Psoas muscle (tissue), 8 donors: ENCODE results near the gene MIS12. TPM values are rescaled to one million over a fixed set of nuclear protein-coding genes. Genes with fewer than 3 reads are reported as not detected.

ENCODE experiments used
- ATAC-seq, 4 donors: fragments of 200-7000 bp; cut with Tn5 transposase; one replicate each; pipeline ENCODE4 v1.9.1; 2020; ENCODE audit warnings: moderate library complexity in 3 of 4, mild to moderate bottlenecking in 2 of 4
- DNase-seq, 2 donors: peaks; one replicate each; pipeline ENCODE4 v3.0.0-alpha.2; 2020
- H3K27ac ChIP-seq: fragments of 200-600 bp; one replicate; pipeline ENCODE4 v1.8.0; 2022
- H3K27me3 ChIP-seq, 3 donors: fragments of 200-600 bp in 1 of 3; one replicate each; pipeline versions ENCODE4 v1.6.1 to v1.8.0; 2013 to 2022; ENCODE audit warnings: low read length in 2 of 3, mild to moderate bottlenecking in 2 of 3, moderate library complexity in 1 of 3; ENCODE audit not compliant: insufficient read depth in 3 of 3
- H3K36me3 ChIP-seq, 2 donors: fragments of 200-600 bp in 1 of 2; one replicate each; pipeline versions ENCODE4 v1.6.1 to v1.8.0; 2013 to 2022; ENCODE audit warnings: low read depth in 1 of 2, mild to moderate bottlenecking in 1 of 2, moderate library complexity in 1 of 2; ENCODE audit not compliant: insufficient read depth in 1 of 2
- H3K4me1 ChIP-seq: fragments of 200-600 bp; one replicate; pipeline ENCODE4 v1.8.0; 2022
- H3K4me3 ChIP-seq: fragments of 200-600 bp; one replicate; pipeline ENCODE4 v1.8.0; 2022; ENCODE audit warnings: mild to moderate bottlenecking
- H3K9me3 ChIP-seq: fragments of 200-600 bp; one replicate; pipeline ENCODE4 v1.8.0; 2022
- WGBS, 3 donors: extraction: QIAGEN DNeasy Blood & Tissue Kit; methylation state at CpG; one replicate each; pipeline versions ENCODE4 v1.1.6 to v1.1.7; 2013; 5-methylcytosine and 5-hydroxymethylcytosine counted together
- intact Hi-C, 2 donors: fragments of 100-400 bp; cut with DNase I; formaldehyde crosslinking; loops; one replicate each; pipeline versions ENCODE4 v1.11.0 to v1.14.2; 2022
- polyA plus RNA-seq, 3 donors: library from polyadenylated mRNA; stranded (reverse); fragments of 200-250 nt; gene quantifications; one replicate each; pipeline ENCODE4 v1.2.3, GENCODE V29; 2013
- total RNA-seq, 4 donors: library from RNA; stranded (reverse); fragmentation: NEBNext Ultra II Directional in 2 of 4; extraction: Animal tissue kit (Norgen Biotek cat#: 25700) in 2 of 4; gene quantifications; one replicate each; pipeline versions ENCODE4 v1.2.1 to v1.2.4, GENCODE V29; 2021 to 2023
- TF ChIP-seq, protein P1 (sequence below): fragments of 200-600 bp; IDR thresholded peaks from one replicate; pipeline ENCODE4 v1.8.0; 2022; ENCODE audit warnings: antibody characterized with exemption
- donor health status: healthy with polysubstance abuse.
- donor health status: DM: no; HTN: no; CAD: no; lungs with moderate emphysema.
- donor health status: Bipolar disorder and iron deficiency.
- donor health status: healthy.
- donor health status: DM: yes; HTN: yes; CAD: no.
- donor health status: DM: no; HTN: no; CAD: no.
- donor health status: DM: no; HTN: no; CAD: no.
- donor health status: DM: yes; HTN: yes; CAD: no.

Gene MIS12
- total and polyA plus RNA-seq, 7 donors = 11.1 to 28.9 (median 17.0) TPM

DNA sequence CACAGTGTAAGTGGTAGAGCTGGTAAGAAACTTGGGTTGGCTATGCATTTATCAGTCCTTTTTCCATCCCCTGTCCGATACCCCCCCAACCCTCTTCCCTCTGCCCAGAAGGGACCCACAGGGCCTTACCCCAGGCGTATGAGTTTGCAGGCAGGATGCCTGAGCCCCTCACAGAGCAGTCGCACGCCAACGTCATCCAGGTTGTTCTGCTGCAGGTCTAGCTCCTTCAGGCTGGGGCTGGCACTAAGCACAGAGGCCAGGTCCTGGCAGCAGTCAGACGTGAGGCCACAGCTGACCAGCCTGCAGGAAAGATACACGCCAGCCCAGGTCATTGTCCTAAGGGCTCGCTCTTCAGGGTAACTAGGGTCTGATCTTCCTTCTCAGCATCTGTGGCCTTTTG is 52.9 kb downstream of the MIS12 start:
- Histone ChIP-seq H3K36me3 (peaks cover 0 to 16% of the 10 kb centered on the region in 2 donors), H3K4me3 (no peak overlapping the region), H3K27ac (no peak overlapping the region), H3K27me3 (no peaks in the 10 kb centered on the region), H3K9me3 (no peaks in the 10 kb centered on the region), H3K4me1 (no peaks in the 10 kb centered on the region)
- intact Hi-C loops = loop anchor here in 1 of 2 donors (5.0 kb wide), 1 partner anchor 898 kb away; the partner anchor contains the start of gene AIPL1
- 89 to 95% (median 94%) methylated on average over 8 of the region's 8 CpGs for WGBS, 3 donors
- DNase-seq = no peak
- ATAC-seq = no peak
- TF ChIP-seq, protein P1, sequence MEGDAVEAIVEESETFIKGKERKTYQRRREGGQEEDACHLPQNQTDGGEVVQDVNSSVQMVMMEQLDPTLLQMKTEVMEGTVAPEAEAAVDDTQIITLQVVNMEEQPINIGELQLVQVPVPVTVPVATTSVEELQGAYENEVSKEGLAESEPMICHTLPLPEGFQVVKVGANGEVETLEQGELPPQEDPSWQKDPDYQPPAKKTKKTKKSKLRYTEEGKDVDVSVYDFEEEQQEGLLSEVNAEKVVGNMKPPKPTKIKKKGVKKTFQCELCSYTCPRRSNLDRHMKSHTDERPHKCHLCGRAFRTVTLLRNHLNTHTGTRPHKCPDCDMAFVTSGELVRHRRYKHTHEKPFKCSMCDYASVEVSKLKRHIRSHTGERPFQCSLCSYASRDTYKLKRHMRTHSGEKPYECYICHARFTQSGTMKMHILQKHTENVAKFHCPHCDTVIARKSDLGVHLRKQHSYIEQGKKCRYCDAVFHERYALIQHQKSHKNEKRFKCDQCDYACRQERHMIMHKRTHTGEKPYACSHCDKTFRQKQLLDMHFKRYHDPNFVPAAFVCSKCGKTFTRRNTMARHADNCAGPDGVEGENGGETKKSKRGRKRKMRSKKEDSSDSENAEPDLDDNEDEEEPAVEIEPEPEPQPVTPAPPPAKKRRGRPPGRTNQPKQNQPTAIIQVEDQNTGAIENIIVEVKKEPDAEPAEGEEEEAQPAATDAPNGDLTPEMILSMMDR = no peak

DNA sequence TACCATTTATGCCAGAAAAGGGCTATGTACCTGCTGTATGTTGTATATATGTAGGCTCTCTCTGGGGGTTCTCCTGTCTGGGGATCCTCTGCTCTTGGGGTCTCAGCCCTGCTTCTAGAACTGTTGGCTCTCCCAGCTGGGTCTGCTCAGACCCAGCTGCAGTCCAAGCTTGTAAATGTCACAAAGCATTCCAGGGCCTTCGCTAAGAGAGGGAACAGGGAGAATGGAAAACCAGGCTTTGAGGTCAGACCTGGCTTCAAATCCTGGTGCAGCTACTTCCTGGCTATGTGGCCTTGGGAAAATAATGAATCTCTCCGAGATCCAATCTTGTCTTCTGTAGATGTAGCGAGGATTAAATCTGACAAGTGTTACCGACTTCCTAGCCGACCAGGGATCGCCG is 54.0 kb downstream of the MIS12 start:
- TF ChIP-seq, protein P1 = no peak
- H3K4me3 ChIP-seq = no peak overlapping the region
- DNase-seq = no peak
- no peak overlapping the region for H3K27ac ChIP-seq
- no peak for ATAC-seq
- peaks cover 0 to 16% of the 10 kb centered on the region in 2 donors for H3K36me3 ChIP-seq
- no peaks in the 10 kb centered on the region for H3K27me3 ChIP-seq
- no peaks in the 10 kb centered on the region for H3K9me3 ChIP-seq
- intact Hi-C loops = no loop called here
- WGBS, 3 donors = 87 to 90% (median 88%) methylated on average over 7 of the region's 7 CpGs
- no peaks in the 10 kb centered on the region for H3K4me1 ChIP-seq

Other genes with a start within 250 kb of the MIS12 start
- gene RABEP1, start 204.3 kb upstream of the MIS12 start, total RNA-seq = 10 to 100 TPM; 69.9 to 86.1 (median 80.1) TPM
- gene RABEP1, start 204.3 kb upstream of the MIS12 start, polyA plus RNA-seq = 100 to 1,000 TPM in 1 of 3 donors, 10 to 100 TPM in 2; 33.4 to 106 (median 36.3) TPM
- gene NUP88, start 66.9 kb upstream of the MIS12 start, total RNA-seq = 10 to 100 TPM; 54.4 to 90.9 (median 84.1) TPM
- 100 to 1,000 TPM in 1 of 3 donors, 10 to 100 TPM in 2; 69.6 to 106 (median 75.5) TPM for gene NUP88, start 66.9 kb upstream of the MIS12 start, polyA plus RNA-seq
- 10 to 100 TPM; 24.7 to 36.3 (median 27.5) TPM for gene RPAIN, start 66.4 kb upstream of the MIS12 start, total RNA-seq
- gene RPAIN, start 66.4 kb upstream of the MIS12 start, polyA plus RNA-seq = 10 to 100 TPM; 25.2 to 65.2 (median 48.1) TPM
- gene C1QBP, start 47.4 kb upstream of the MIS12 start, total RNA-seq = 100 to 1,000 TPM; 107 to 184 (median 128) TPM
- 100 to 1,000 TPM; 166 to 472 (median 209) TPM for gene C1QBP, start 47.4 kb upstream of the MIS12 start, polyA plus RNA-seq
- 10 to 100 TPM in 3 of 4 donors, 1 to 10 TPM in 1; 8.9 to 17.7 (median 12.0) TPM for gene DHX33, start 17.6 kb upstream of the MIS12 start, total RNA-seq
- gene DHX33, start 17.6 kb upstream of the MIS12 start, polyA plus RNA-seq = 1 to 10 TPM; 3.9 to 9.6 (median 6.9) TPM
- gene DERL2, start 388 bp upstream of the MIS12 start, total RNA-seq = 10 to 100 TPM; 23.1 to 40.9 (median 33.6) TPM
- gene DERL2, start 388 bp upstream of the MIS12 start, polyA plus RNA-seq = 100 to 1,000 TPM in 1 of 3 donors, 10 to 100 TPM in 2; 50.6 to 104 (median 60.4) TPM
- 1 to 10 TPM; 2.8 to 5.7 (median 3.6) TPM for gene NLRP1, start 97.9 kb downstream of the MIS12 start, total RNA-seq
- 1 to 10 TPM; 2.7 to 3.7 (median 3.1) TPM for gene NLRP1, start 97.9 kb downstream of the MIS12 start, polyA plus RNA-seq